Inflammatory macrophage treated with lipopolysaccharide for 1 hour (primary cell): ENCODE measurements around the gene ARHGEF11.

ENCODE experiments used
- DNase-seq, 2 donors: peaks; one replicate each; pipeline ENCODE4 v3.0.0-alpha.2; 2020 to 2022

The ARHGEF11 gene

DNA sequence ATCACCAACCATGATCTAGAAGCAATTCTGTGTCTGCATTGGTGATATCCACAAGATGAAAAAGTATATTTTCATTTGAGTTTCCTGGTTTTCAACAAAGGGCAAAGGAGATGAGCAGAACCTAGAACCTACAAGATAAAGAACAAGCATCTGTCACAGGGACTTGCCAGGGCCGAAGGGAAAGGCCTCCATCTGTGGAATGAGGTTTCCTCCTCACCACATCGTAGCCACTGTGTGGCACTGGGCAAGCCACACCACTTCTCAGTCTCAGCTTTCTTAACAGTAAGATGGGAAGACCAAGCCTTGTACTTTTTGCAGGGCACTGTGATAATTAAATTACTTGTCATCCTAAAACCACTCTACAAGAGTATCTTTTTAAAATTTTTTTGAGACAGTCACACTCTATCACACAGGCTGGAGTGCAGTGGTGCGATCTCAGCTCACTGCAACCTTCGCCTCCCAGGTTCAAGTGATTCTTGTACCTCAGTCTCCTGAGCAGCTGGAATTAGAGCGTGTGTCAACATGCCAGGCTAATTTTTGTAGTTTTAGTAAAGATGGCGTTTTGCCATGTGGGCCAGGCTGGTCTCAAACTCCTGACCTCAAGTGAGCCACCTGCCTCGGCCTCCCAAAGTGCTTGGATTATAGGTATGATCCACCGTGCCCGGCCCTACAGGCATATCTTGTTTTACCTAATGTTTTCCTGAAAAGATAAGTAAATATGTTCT is 45.8 kb downstream of the ARHGEF11 start:
- DNase-seq = no peak

DNA sequence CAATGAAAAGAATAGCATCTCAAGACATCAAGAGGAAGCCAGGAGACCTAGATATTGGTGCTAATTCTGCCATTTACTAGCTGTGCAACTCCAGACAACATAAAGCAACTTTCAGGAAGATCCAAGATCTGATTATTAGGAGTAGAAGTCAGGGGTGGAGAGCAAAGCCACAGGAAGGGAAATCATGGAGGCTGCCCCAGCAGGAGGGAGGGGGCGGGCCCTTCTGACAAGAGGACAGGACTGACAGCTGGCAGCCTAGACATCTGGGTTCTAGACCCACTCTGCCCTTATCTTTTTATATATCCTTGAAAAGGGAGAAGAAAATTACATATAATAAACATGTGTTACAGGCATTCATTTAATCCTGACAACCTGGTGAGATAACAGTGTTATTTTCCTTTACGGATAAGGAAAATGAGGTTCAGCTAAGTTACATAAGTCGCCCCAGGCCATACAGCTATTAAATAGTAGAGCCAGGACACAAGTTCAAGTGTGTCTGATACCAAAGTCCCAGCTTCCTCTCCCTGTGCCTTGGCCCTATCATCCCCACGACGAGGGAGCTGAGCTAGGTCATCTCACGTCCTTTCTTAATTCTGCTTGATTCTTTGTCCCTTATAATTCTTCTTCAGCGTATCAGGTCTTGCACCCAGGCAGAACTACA is 46.6 kb downstream of the ARHGEF11 start:
- DNase-seq = no peak

DNA sequence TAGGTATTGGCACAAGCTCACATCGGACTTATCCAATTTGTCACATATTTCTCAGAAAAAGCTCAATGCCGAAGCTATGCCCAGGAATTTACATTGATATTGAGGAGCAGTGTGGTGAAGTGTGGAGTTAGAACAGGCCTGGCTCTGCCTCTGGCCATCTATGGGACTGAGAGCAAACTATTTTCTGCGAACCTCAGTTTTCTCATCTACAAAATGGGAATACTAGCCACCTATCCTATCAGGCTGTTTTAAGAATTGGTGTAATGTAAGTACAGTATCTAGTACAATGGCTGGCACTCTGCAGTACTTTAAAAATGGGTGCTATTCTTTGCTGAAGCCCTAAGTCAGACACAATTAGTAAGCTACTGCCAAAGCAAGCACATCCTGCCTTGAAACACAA is 47.2 kb downstream of the ARHGEF11 start:
- DNase-seq = no peak

DNA sequence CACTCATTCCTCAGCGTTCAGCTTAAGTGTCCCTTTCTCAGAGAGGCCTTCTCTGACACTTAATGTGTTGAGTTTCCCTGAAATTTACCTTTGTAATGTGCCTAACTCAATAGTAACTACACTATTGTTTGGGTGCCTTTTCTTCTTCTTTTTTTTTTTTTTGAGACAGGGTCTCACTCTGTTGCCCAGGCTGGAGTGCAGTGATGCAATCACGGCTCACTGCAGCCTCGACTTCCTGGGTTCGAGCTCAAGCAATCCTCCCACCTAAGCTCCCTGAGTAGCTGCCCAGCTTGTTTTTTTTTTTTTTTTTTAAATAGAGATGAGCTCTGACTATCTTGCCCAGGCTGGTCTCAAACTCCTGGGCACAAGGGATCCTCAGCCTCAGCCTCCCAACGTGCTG is 50.1 kb downstream of the ARHGEF11 start:
- DNase-seq = no peak

DNA sequence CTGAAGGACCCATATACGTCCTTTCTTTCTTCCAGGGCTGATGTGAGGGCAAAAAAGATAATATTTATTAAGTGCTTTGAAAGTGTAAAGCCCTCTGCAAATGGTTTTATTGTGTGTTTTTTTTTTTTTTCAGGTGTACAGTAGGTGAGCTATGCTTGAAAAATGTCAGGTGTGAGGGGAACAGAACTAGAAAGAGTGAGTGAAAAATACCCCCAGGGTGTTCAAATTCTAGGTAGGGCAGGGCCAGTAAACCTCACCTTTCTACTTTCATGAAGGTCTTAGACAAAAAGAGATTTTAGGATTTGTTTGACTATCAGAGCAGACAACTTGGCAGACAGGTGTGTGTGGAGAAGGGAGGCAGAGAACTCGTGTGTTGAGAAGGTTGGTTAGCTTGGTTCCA is 51.3 kb downstream of the ARHGEF11 start:
- no peak for DNase-seq

DNA sequence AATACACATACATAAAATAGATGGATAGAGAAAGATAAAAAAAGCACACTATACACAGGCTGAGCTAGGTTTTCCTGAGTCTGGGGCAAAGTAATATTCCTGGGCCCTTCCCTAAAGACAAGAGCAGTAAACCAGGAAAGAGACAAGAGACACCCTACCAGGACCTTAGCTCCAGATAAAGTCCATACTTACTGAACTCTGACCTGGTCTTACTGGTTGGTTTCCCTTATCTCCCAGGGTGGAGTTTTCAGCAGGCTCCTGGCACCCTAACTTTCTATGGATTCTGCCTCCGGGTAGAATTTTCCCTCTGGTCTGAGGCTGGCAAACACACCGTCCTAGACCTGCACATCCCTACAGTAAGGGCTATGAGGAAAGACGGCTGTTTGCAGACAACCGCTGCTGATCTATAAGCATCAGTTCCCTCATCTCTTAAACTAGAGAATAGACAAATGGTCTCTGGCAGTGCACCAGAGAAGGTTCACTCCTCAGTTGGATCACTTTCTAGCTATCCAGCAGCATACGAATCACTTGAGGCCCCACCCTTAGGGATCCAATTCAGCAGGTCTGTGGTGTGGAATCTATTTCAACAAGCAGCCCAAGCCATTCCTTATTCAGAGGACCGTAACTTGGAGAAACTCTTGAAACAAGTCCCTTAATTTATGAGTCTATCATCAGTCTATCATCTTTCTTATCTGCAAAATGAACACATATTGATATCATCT is 52.0 kb downstream of the ARHGEF11 start:
- DNase-seq = no peak

DNA sequence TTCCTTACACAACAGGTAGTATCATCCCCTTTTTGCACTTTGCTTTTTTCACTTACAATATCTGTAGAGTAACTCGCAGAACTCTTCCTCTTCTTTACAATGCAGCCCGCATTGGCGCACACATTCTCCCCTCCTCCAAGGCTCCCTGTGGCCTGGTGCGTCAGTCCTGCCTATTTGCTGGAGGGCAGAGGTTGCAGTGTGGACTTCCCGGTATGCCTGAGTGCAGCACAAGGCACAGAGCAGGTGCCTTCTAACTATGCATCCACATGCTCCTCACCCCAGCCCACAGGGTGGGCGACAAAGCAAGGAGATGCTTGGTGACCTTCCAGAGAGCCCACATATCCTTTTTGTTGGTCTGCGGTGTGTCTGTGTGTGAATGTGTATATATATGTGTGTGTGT is 53.3 kb downstream of the ARHGEF11 start:
- no peak for DNase-seq

DNA sequence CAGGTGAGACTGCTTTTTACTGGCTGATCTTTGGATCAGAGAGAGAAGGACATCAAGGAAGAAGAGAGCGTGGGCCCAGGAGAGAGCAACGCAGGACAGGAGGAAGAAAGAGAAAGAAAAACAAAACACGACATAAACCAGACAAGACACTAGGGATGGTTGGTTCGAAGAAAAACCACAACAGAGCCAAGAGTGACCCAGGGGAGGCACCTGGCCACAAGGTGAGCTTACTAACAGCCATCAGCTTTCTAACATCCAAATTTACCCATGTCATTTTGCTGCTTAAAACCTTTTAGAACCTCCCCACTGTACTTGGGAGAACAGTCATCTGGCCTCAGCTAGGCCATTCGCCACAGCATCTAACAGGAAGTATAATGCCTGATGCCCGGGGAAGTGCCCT is 57.8 kb downstream of the ARHGEF11 start:
- no peak for DNase-seq

DNA sequence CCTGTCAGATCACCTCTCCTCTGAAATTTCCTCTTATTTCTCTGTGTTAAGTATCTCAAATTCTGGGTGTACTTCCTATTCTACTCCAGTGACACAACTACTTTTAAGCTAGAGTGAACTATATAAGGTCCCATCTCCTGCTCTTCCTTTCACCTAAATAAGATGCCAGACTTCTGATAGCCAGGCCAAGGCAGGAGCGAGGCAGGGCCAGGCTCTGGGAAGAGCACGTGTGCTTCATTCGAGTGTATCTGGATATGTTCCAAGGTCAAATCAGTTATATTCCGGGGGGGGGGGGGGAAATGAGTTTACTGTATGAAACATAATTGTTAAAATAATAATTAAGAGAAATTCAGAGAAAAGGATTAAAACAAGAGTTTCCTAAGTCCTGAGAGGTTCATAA is 65.0 kb downstream of the ARHGEF11 start:
- DNase-seq = no peak

DNA sequence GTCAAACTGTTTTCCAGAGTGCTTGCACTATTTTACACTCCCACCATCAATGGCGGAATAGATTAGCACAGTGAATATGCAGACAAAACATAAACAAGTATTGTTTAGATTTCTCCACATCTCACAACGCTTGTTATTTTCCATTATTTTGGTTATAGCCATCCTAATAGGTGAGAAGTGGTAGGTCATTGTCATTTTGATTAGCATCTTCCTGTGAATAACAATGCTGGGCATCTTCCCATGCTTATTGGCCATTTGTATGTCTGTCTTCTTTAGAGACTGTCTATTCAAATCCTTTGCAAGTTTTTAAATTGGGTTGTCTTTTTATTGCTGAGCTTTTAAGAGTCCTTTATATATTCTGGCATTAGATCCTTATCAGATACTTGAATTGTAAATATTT is 70.5 kb downstream of the ARHGEF11 start:
- no peak for DNase-seq

DNA sequence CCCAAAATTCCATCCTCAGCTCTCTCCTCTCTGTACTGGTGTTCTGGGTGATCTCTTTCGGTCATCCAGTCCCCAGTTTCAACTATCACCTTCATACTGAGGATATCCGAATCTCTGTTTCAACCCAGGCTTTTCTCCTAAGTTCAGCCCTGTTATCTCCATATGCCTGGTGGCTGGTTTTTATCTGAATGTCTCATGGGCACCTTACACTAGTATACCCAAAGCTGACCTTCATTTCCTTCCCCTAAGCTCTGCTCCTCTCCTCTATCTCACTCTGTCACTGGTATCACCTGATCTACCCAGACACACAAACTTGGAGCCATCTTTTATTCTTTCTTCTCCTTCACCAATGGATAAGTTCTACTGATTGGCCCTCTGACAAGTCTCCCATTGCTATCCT is 72.1 kb downstream of the ARHGEF11 start:
- no peak for DNase-seq

DNA sequence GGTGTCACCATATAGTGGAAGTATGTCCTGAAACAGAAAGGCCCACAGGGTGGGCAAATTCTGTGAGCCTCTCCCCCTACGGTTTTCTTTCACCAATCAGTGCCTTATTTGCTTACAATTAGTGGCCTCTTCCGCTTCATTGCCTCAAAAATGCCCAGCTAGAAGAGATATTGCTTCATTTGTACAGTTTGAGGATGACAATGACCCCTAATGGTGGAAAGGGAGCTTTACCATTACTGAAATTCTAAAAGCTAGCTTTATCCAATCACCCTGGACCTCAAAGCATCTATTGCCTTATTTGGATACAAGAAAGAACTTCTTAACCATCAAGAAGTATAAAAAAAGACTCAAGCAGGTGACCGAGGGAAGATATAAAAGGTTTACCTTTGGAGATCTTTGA is 75.5 kb downstream of the ARHGEF11 start:
- DNase-seq = peak in 1 of 2 donors; percentile 6

DNA sequence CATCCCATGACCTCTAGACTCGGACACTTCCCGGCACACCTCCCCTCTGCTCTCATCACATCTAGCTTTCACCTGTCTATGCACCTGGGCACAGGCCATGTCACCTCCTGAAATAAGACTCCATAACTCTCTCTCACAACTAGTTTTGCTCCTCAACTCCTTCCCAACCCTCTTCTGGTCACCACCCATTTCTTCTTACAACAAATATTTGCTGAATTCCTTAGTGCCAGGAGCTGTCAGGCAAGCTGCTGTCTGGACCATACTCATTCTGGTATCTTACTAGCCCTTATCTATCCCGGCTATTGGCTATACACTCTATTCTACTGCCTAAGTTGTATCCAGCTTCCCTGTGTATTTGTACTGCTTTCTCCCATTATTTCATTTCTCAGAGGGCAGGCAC is 76.0 kb downstream of the ARHGEF11 start:
- DNase-seq = no peak

DNA sequence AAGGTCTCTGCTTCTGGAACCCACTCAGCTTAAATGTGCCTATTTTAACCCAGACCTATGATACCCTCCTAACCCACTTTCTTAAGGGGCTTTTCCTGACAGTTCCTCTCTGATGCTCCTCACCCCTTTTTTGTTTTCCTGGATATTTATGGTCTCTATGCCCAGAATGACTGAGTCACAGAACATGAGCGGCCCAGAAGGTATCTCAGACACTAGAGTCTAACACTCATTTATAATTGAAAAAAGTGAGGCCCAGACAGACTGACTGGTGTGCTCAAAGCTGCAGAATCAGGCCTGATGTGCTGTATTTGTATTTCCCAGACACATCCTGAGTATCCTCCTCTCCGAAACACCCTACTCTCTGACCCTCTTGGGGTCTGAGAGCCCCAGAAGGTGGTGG is 81.1 kb downstream of the ARHGEF11 start:
- no peak for DNase-seq

DNA sequence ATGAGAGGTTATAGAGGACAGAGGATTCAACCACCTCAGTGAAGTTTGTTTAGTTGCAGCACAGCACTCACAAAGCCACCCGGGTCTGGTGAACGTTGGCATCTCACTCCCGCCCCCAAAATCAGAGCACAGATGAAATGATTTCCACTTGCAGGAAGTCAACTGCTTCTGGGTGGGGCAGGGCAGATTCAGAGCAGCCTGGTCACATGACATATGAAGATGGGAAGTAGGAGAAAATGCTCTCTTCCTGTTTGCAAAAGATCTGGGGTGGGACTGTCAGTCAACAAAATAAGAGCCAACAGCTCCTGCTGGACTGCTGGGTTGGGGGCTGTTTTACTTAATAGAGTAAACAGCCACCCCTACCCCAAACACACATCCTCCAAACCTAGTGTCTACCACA is 81.9 kb downstream of the ARHGEF11 start:
- peak; percentile 84 to 88 for DNase-seq

DNA sequence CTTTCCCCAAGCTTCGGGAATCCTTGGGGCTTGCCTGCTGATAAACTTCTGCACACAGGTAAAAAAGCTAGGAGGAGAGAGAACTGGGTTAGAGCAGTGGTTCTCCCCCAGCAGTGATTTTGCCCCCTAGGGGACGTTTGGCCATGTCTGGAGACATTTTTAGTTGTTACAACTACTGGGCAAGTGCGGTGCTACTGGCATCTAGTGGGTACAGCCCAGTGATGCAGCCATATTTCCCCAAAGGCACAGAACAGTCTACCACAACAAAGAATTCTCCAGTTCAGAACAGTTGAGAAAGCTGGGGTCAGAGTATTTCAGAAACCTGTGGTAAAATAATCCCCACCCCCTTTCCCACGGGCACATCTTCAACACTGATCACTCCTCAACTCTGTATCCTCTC is 83.8 kb downstream of the ARHGEF11 start:
- peak; percentile 23 to 41 for DNase-seq

DNA sequence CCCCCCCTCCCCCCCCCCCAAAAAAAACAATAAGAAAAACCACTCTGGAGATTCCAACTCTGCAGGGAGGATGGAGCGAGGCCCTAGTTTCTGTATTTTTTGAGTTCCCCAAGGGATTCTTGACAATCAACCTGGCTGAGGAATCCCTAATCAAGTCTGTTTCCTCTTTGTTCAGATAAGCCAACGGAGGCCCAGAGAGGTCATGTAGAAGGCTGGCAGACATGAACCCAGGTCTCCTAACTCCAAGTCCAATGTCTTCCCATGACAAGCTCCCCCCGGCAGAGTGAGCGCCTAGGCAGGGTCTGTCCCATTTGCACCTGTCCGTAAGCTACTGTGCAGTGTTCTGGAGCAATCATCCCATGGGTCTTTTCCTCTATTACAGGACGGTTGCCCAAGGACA is 85.6 kb downstream of the ARHGEF11 start:
- DNase-seq = no peak

DNA sequence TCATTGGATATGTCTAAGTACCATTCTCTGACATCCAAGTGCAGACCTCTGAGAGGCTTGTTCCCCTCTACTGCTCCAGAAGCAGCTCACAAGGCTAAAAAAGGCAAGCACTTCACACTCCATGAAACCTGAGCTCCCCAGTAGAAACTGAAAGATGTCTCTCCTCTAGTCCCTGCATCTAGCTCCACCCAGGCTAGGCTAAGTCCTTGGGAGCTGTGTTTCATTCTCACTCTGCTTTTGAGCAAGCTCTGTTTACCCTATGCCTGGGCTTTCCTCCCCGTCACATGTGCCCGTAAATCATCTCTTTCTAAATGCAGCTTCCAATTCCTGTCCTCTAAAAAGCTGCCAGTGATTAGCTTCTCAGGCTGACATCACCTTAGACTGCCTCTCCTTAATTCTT is 86.1 kb downstream of the ARHGEF11 start:
- no peak for DNase-seq

DNA sequence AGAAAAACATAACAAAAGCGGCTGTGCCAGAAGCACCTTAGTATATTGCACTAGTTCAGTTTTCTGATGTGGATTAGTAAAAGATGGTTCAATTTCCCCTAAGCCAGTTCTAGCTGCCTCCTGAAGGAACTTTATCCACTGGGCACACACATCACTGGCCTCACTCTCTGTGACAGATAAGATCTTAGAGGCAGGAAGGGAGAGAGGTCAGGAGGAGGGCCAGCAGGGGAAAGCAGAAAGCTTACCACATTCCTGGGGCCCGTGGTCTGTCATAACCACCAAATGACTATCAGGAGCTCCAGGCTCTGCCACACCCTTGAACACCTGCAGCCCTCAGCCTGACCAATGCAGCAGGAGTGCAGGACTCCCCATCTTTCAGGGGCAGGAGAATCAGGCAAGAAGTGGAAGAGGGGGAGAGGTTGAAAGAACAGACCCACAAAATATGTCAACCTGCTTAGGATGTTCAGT is 87.3 kb downstream of the ARHGEF11 start:
- DNase-seq = no peak

DNA sequence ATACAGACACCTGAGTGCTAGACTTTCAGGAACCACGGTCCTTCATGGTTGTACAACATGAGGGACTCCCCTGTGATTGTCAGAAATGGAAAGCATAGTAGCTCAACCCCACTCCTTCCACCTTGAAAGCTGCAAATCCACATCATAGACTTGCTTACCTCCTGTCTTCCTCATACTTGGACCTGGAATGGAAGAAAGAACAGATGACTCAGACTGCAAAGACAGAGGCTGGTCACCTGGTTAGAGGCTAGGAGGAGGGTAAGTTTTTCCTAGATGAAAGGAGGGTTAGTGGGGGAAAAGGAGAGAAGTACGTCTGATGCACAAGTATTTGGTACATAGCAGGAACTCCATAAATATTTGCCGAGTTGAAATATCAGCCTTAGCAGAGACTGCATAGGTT is 87.9 kb downstream of the ARHGEF11 start:
- no peak for DNase-seq

DNA sequence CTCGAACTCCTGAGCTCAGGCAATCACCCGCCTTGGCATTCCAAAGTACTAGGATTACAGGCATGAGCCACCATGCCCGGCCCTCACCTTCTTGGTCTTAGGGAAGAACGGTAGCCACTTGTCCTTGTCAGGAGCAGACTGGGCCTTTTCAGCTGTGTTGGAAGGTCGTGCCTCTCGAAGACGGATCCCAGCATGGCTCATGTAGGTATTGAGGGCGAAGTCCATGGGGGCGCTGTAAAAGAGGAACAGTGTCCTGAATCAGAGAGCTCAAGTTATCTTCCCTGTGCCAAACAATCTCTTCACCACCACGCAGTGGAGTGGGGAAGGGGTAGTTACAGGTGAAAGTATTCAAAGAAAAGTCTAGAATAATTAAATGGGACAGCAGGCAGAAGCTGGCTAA is 89.2 kb downstream of the ARHGEF11 start:
- no peak for DNase-seq

DNA sequence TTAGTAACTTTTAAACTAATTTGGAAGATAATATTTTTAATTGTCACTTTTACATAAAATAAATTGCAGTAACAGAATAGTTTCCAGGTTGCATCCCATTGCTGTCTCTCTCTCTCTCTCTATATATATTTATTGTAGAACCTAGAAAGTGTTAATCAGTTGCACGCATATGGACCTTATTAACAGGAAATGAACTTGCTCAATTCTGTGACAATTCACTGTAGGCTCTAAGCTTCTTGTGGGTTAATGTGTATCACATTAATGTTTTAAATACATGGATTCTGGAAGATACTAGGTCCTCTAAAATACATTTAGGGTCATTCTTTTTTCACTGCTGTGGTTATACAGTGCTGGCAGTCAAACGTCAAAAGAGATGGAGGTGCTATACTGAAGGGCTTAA is 92.0 kb downstream of the ARHGEF11 start:
- no peak for DNase-seq

DNA sequence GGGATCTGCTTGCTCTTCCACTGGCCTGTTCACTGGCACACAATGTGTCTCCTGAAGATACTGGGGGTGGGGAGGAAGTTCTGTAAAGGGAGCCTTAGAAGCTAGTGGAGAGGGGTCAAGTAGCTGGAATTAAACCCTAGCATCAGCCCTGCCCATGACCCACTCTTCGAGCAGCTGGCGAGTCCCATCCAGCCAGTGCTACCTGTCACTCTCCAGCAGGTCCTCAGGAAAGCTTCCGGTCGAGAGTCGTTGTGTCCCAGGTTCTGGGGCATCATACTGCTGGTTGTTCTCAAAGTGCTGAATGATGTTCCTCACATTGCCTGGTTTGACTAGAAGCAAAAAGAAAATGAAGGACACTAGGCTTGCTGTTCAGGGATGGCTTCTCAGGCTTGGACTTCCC is 94.2 kb downstream of the ARHGEF11 start:
- DNase-seq = no peak

DNA sequence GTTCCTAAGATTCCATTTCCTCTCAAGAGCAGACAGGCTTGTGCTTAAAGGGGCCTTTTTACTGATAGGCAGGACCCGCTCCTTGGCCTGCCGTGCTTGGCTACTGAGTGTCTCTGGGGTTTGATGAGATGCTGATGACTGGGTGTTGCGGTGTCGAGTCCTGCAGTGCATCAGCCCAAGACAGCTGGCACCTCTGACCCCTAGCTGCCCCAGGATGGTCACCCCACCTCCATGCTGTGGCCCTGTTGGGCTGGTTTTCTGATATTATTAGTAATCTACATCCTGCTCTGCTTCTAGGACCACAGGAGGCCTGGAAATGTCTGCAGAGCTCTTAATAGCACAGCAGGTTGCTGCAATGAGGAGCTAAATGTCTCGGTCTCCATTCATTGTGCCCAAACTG is 96.4 kb downstream of the ARHGEF11 start:
- DNase-seq = no peak
